ENCODE data around the gene GBGT1. TPM values are rescaled to one million over a fixed set of nuclear protein-coding genes. Genes with fewer than 3 reads are reported as not detected.
A peak's percentile ranks its signal among the peaks of the same experiment; 100 is the strongest.

The GBGT1 gene
- total and polyA plus RNA-seq, 2 experiments from 2014 or later, result 4.0 to 10.1 TPM

DNA sequence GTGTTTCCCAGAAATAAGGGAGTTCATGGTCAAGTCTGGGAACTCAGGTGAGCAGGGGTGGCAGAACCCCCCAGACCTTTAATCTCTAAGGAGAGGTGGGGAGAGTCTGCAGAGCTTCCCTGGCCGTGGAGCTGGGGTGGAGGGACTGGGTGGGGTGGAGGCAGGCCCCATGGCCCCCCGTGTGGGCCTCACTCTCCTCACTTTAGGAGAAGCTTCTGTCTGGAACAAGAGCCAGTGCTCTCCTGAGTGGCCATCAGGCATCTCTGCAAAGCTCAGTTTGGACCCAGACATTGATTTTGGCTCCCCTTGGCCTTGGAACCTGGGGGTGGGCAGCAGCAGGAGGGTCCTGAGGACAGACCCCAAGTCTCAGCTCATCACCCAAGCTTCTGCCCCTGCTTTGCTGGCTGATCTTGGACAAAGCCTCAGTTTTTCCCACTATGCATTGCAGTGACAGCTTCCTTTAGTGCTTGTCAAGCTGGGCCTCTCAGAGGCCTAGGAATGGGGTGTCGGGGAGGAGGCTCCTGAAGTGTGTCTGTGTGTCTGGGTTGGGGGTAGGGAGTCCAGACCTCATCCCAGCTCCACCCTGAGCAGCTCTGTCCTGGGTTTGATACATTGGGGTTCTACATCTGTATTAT, 3.5 kb upstream of the GBGT1 start:
- no peak for DNase-seq (ENCODE audit: low spot score)
- H3K4me3 ChIP-seq, result no peak overlapping the region
- no peaks in the 10 kb centered on the region for H3K27me3 ChIP-seq
- no peak overlapping the region for H3K4me2 ChIP-seq
- H3K9me2 ChIP-seq (replicated peaks; ENCODE audit: insufficient read depth), result no peaks in the 10 kb centered on the region
- no peaks in the 10 kb centered on the region for H3K9me3 ChIP-seq (ENCODE audit: low read depth)
- no peaks in the 10 kb centered on the region for H3K36me3 ChIP-seq (replicated peaks; ENCODE audit: insufficient read depth, low read depth)
- H3K79me2 ChIP-seq, result no peaks in the 10 kb centered on the region
- H3K4me1 ChIP-seq (ENCODE audit: insufficient read depth), result peaks cover 15% of the 10 kb centered on the region
- H3K27ac ChIP-seq, result no peak overlapping the region
- TF ChIP-seq EZH2phosphoT487 (IDR thresholded peaks at IDR 0.05; ENCODE audit: low read depth, severe bottlenecking, unreplicated experiment) (no peak), EZH2 (IDR thresholded peaks at IDR 0.05; ENCODE audit: borderline replicate concordance) (no peak)
- TF ChIP-seq, protein P1, sequence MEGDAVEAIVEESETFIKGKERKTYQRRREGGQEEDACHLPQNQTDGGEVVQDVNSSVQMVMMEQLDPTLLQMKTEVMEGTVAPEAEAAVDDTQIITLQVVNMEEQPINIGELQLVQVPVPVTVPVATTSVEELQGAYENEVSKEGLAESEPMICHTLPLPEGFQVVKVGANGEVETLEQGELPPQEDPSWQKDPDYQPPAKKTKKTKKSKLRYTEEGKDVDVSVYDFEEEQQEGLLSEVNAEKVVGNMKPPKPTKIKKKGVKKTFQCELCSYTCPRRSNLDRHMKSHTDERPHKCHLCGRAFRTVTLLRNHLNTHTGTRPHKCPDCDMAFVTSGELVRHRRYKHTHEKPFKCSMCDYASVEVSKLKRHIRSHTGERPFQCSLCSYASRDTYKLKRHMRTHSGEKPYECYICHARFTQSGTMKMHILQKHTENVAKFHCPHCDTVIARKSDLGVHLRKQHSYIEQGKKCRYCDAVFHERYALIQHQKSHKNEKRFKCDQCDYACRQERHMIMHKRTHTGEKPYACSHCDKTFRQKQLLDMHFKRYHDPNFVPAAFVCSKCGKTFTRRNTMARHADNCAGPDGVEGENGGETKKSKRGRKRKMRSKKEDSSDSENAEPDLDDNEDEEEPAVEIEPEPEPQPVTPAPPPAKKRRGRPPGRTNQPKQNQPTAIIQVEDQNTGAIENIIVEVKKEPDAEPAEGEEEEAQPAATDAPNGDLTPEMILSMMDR (IDR thresholded peaks at IDR 0.05; ENCODE audit: poor library complexity), result no peak
- H4K20me1 ChIP-seq (ENCODE audit: insufficient read depth, poor library complexity, severe bottlenecking), result no peaks in the 10 kb centered on the region
- 75% methylated on average over 3 of the region's 3 CpGs for WGBS (ENCODE audit: low lambda C conversion rate, missing lambda C conversion rate)
- H2AFZ ChIP-seq, result no peak overlapping the region

DNA sequence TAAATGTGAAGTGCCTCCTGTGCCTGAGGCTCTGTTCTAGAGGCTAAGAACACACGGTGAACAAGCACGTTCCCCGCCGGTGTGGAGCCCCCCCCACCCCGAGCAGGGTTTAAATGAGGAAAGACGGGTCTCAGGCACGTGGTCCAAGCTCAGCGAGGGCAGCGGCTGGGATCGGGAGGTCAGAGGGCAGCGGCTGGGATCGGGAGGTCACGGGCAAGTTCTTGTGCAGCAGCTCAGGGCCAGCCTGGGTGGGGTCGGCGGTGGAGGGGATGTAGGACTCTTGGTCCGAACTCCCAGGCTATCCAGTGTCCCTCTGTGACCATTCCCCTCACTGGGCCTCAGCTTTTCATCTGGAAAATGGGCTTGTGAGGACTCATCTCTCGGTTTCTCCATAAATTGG, 2.7 kb upstream of the GBGT1 start:
- DNase-seq (ENCODE audit: low spot score), result no peak
- Histone ChIP-seq H3K4me1 (ENCODE audit: insufficient read depth) (peaks cover 18% of the 10 kb centered on the region), H3K9me3 (ENCODE audit: low read depth) (no peaks in the 10 kb centered on the region), H4K20me1 (ENCODE audit: insufficient read depth, poor library complexity, severe bottlenecking) (no peaks in the 10 kb centered on the region), H3K36me3 (replicated peaks; ENCODE audit: insufficient read depth, low read depth) (no peaks in the 10 kb centered on the region), H3K27ac (no peak overlapping the region), H3K27me3 (no peaks in the 10 kb centered on the region), H3K9me2 (replicated peaks; ENCODE audit: insufficient read depth) (no peaks in the 10 kb centered on the region), H3K4me2 (no peak overlapping the region), H3K4me3 (no peak overlapping the region), H2AFZ (no peak overlapping the region), H3K79me2 (no peaks in the 10 kb centered on the region)
- WGBS (ENCODE audit: low lambda C conversion rate, missing lambda C conversion rate), result 87% methylated on average over 17 of the region's 17 CpGs
- TF ChIP-seq EZH2 (IDR thresholded peaks at IDR 0.05; ENCODE audit: borderline replicate concordance), result no peak
- TF ChIP-seq, protein P1 (IDR thresholded peaks at IDR 0.05; ENCODE audit: poor library complexity), result no peak

DNA sequence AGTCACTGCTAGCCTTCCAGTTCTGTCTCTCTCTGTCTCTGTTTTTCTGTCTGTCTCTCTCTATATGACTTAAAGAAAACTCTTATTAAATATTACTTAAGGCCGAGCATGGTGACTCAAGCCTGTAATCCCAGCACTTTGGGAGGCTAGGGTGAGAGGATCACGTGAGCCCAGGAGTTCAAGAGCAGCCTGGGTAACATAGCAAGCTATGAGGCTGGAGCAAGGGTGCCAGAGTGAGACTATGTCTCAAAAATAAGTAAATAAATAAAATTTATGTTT, 1.7 kb upstream of the GBGT1 start:
- Histone ChIP-seq H3K4me2 (no peak overlapping the region), H3K9me3 (ENCODE audit: low read depth) (no peaks in the 10 kb centered on the region), H3K27ac (no peak overlapping the region), H3K36me3 (replicated peaks; ENCODE audit: insufficient read depth, low read depth) (no peaks in the 10 kb centered on the region), H3K9me2 (replicated peaks; ENCODE audit: insufficient read depth) (no peaks in the 10 kb centered on the region), H3K4me3 (no peak overlapping the region), H3K27me3 (no peaks in the 10 kb centered on the region), H4K20me1 (ENCODE audit: insufficient read depth, poor library complexity, severe bottlenecking) (no peaks in the 10 kb centered on the region), H3K79me2 (no peaks in the 10 kb centered on the region), H2AFZ (no peak overlapping the region), H3K4me1 (ENCODE audit: insufficient read depth) (peaks cover 20% of the 10 kb centered on the region)
- 84% methylated on average over 2 of the region's 2 CpGs for WGBS (ENCODE audit: low lambda C conversion rate, missing lambda C conversion rate)
- TF ChIP-seq EZH2 (IDR thresholded peaks at IDR 0.05; ENCODE audit: borderline replicate concordance) (no peak), EZH2phosphoT487 (IDR thresholded peaks at IDR 0.05; ENCODE audit: low read depth, severe bottlenecking, unreplicated experiment) (no peak)
- TF ChIP-seq, protein P1 (IDR thresholded peaks at IDR 0.05; ENCODE audit: poor library complexity), result no peak
- DNase-seq (ENCODE audit: low spot score), result no peak

GRCh38 chr9:133164191-133164590, 477 bp upstream of the GBGT1 start:
- Histone ChIP-seq H3K4me2 (peak overlapping the region; percentile 98), H3K79me2 (no peaks in the 10 kb centered on the region), H3K27ac (no peak overlapping the region), H3K9me3 (ENCODE audit: low read depth) (no peaks in the 10 kb centered on the region), H3K4me3 (peak overlapping the region; percentile 88), H2AFZ (peak overlapping the region; percentile 99), H3K9me2 (replicated peaks; ENCODE audit: insufficient read depth) (no peaks in the 10 kb centered on the region), H3K36me3 (replicated peaks; ENCODE audit: insufficient read depth, low read depth) (no peaks in the 10 kb centered on the region), H4K20me1 (ENCODE audit: insufficient read depth, poor library complexity, severe bottlenecking) (no peaks in the 10 kb centered on the region), H3K4me1 (ENCODE audit: insufficient read depth) (peaks cover 20% of the 10 kb centered on the region), H3K27me3 (no peaks in the 10 kb centered on the region)
- 81% methylated on average over 13 of the region's 13 CpGs for WGBS (ENCODE audit: low lambda C conversion rate, missing lambda C conversion rate)
- peak; percentile 7 for DNase-seq (ENCODE audit: low spot score)
- TF ChIP-seq EZH2phosphoT487 (IDR thresholded peaks at IDR 0.05; ENCODE audit: low read depth, severe bottlenecking, unreplicated experiment) (no peak), EZH2 (IDR thresholded peaks at IDR 0.05; ENCODE audit: borderline replicate concordance) (no peak)
- TF ChIP-seq, protein P1 (IDR thresholded peaks at IDR 0.05; ENCODE audit: poor library complexity), result no peak

All from hepatocyte (in vitro differentiated cells).